SW 1271 (cell line): Measurements from ENCODE around the gene ZNF200.

Experiments used
- DNase-seq, 2 experiments: peaks; one replicate each; lab custom pipeline; 2025; lab: John Stamatoyannopoulos, UW

ZNF200 gene

DNA sequence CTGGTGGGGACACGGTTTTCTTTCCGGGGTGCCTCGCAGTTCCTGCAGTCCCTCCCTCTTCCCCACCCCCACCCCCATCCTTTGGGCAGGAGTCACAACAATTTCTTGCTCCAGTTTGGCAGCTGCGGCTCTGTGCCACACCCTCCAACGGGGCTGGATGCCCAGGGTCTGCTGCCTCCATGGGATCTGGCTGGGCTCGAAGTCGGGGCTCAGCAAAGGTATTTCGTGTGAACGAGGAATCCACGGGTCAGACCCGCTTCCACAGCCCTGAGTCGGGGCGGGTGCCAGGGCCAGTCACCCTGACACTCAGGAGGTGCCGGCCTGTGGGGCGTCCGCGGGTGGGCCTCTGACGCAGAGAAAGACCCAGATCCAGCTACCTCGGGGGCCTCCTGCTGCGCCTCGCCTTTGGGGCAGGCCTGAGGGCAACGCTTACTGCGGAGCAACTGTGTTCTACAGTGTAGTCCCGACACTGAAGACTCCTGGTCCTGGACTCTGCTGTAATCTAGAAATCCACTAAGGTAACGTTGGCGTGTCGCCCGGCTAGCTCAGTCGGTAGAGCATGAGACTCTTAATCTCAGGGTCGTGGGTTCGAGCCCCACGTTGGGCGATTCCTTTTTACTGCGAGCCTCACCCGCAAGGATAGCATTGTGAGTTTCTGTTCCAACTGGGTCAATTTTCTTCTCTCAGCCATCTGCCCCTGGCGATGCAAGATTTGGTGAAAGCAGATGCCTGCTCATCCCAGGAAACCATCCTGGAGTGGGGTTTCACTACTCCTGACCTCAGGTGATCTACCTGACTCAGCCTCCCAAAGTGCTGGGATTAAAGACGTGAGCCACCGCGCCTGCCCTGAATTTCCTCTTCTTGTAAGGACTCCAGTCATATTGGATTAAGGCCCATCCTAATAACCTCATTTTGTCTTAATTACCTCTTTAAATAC lies 59.5 kb downstream of the ZNF200 start:
- no peak for DNase-seq

DNA sequence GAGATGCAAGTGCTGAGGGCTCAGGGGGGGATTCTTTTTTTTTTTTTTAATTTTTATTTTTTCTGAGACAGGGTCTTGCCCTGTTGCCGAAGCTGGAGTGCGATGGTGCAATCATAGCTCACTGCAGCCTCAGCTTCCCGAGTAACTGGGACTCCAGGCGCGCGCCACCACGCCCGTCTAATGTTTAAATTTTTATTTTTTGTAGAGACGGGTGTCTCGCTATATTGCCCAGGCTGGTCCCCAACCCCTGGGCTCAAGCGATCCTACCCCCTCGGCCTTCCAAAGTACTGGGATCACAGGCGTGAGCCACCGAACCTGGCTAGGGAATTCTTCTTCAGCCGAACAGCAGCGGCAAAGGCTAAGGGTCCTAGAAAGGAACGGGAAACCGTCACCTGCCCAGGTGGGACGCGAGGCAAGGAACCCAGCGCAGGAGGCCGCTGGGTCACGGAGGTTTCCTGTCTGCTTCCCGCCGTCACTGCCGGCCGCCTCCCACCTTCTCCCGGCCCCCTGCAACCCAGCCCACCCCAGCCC lies 60.3 kb downstream of the ZNF200 start:
- no peak for DNase-seq

DNA sequence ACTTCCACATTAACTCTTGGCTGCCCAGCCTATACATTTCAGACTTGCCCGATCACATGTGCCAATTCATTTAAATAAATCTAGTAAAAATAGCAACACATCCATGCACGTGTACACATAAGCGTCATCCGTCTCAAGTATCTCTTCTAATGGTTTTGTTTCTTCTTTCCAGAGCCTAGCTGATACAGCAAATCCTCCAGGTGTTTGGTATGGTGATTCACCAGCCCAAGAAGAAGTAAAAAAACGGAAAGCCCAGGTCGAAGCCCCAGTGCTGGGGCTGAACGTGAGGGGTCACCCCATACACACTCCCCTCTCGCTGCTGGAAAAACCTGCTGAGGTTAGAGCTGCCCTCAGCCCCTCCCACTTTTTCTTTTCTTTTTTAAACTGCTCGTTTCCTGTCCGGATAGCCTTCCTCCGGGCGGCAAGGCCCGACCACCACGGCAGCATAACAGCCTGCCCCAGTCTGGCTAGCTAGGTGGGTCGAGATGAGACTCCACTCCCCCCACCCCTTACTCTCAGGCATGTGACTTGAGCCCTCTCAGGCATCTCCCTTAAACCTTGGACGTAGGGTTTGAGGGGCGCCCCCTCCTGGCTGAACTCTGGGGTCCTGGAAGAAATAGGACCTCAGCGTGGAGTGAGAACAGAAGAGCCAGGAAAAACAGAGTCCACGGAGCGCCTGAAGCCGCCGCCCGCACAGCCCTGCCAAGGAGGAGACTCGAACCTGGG lies 60.9 kb downstream of the ZNF200 start:
- DNase-seq: no peak
